Measurements from ENCODE around the gene VHLL.

VHLL gene

DNA sequence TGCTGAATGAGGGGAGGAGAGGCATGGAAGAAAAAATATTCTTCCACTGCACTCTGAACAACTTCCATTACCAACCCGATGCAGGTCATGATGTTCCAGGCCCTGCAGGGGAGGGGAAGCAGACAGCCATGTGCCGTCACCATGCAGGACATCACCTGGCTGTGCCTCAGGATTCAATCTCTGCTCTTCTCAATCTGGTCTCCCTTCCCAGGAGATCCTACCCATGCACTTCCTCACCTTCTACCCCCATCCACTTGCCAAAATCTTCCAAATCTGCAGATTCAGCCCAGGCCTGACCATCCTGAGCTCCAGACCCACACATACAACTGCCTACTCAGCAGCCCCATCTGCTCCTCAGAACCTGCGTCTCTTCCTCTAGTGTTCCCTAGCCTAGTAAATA is 45.5 kb downstream of the VHLL start:
- DNase-seq (ENCODE audit: low spot score) = no peak

DNA sequence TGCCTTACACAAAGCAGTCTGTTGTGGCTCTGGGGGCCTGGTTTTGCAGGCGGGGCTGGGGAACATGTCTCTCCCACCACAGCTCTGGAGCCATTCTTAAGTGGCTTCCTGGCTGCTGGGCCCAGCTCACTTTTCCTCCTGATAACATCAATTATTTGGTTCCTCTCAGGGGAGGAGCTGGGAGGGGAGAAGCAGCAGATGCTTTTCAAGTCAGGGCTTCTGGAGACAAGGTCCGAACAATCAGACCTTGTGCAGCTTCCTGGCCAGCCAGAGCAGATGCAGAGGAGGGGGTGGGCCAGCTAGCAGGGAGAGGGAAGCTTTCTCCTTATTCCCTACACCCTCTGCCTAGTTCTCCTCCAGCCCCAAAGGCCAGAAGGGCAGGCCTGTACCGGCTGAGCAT is 47.6 kb downstream of the VHLL start:
- no peak for DNase-seq (ENCODE audit: low spot score)

DNA sequence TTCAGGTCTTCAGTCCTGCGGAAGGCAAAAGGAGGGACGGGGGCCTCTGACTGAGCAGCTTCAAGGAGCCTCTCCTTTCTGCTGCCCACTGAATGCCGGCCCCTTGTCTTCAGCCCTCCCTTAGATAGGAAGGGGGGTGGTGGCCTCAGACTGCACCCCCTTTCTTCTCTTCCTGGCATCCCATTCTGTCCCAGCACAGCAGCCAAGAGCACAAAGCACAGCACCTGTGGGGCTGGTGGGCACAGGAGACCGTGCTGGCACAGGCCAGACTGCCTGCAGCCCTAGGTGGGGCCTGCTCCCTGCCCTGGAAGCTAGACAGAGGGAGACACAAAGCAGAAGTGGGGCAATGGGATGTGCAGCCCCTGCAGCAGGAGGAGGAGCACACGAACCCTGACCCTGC is 49.5 kb downstream of the VHLL start:
- no peak for DNase-seq (ENCODE audit: low spot score)
